Frontal cortex (tissue), 4 donors: Measurements from ENCODE around the gene GPR3. TPM values are rescaled to one million over a fixed set of nuclear protein-coding genes. Genes with fewer than 3 reads are reported as not detected.
"Not testable (repeated sequence)": the region's sequence is repeated elsewhere in the genome, so short reads cannot be mapped to it uniquely, and the experiment has no call there.

Experiments
- DNase-seq, 2 donors: peaks; one replicate each; pipeline ENCODE4 v3.0.0; 2012; ENCODE audit warnings: low spot score in 2 of 2
- FAIRE-seq: peaks from 2 replicates; lab custom pipeline; 2012; peaks lifted over from hg19 to GRCh38; lab: Jason Lieb, UNC
- total RNA-seq: library from RNA; depleted of rRNA; stranded (reverse); fragments of >200 nt; gene quantifications from one replicate; pipeline ENCODE4 v1.2.3, GENCODE V29; 2014
- donor health status: control.
- donor health status: control.
- donor health status: control.

The GPR3 gene
- total RNA-seq, 1 donor from 2014 or later: 0.41 TPM

GRCh38 chr1:27395441-27396195 lies 3.2 kb downstream of the GPR3 start:
- FAIRE-seq (no peak), DNase-seq (peak; percentile 75 to 86)

- FAIRE-seq: no peak
- no peak for DNase-seq
Measured at GRCh38 chr1:27397110-27397509, 4.7 kb downstream of the GPR3 start.

- DNase-seq: no peak
- FAIRE-seq: no peak
Measured at GRCh38 chr1:27397749-27398148, 5.3 kb downstream of the GPR3 start.

DNA sequence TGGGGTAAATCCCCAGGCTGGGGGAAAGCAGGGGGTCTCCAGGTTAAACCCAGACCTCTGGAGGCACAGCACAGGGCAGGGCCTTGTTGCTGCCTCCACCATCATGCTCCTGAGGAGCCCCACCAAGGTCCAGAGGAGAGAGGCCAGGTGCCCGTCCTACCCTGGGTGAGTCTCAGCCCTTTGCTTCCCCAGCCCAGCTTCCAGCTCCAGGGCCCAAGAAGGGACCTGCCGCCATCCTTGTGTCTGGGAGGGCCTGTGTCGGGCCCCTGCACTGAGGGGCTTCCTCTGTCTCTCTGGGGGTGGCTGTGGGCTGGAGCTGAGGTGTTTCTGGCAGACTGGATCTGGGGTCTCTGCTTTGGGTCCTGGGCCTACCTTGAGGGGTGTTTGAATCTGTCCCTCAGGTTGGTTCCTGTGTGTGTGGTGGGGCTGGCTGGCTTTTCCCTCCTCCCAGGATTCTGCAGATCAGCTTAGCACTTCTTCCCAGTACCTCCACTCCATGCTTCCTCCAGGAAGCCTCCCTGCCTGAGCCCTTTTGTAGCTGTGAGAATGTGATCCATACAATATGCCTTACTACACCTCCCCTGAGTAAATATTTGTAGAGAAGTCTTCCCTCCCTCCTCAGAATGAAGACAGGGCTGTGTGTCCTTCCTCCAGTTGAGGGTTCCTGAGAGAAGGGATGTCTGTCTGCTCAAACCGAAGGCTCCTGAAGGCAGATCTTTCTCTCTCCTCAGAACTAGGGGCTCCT lies 6.2 kb downstream of the GPR3 start:
- no peak for FAIRE-seq

DNA sequence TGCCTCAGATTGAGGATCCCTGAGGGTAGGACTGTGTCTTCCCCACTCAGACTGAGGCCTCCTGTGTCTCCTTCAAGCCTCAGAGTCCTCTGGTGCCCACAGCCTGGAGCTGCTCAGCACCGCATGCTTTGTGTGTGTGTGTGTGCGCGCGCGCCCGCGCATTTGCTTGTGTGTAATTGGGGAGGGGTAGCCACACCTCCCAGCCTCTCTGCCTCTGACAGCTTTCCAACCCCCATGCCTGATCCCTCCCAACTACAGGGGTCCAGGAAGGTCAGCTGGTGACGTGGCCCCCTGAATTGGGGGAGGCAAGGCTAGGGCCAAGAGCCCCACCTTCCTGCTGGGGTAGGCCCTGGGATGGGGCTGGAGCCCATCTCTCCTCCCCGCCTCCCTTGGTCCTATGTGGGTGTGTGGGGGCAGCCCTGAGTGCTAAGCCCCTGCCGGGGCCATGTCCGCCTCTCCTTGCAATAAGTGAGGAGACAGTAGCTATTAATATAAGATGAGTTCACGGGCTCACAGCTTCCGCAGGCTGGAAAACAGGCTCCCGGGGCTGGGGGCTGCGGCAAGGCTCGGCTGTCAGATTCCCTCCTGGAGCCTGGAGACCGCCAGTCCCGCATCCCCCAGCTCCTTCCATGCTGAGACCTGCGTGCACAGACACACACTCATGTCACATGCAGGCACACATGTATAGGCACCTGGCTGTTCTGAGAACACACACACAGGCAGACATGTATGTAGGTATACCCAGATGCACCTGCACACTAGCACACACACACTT lies 7.0 kb downstream of the GPR3 start:
- DNase-seq: no peak
- FAIRE-seq: no peak

More for the DNA sequence above, 6.2 kb downstream of the GPR3 start:
- DNase-seq: no peak

- DNase-seq: no peak
- no peak for FAIRE-seq
Measured at GRCh38 chr1:27400082-27400962, 7.9 kb downstream of the GPR3 start.

DNA sequence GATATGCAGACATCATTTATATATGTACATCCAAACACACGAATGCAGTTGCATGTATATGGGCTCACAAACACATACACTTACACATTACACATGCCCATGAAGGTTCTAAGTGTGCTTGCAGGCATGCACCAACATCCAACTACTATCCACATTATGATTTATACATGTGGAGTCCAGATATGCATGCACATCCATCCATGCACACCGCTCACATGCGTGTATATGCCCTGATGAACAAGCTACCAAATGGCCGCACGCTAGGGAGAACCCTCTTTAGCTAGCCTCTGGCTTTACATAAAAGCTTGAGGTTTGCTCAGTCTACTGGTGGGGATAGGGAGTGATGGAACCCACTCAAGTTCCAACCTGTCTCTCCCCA lies 8.5 kb downstream of the GPR3 start:
- DNase-seq (no peak), FAIRE-seq (no peak)

DNA sequence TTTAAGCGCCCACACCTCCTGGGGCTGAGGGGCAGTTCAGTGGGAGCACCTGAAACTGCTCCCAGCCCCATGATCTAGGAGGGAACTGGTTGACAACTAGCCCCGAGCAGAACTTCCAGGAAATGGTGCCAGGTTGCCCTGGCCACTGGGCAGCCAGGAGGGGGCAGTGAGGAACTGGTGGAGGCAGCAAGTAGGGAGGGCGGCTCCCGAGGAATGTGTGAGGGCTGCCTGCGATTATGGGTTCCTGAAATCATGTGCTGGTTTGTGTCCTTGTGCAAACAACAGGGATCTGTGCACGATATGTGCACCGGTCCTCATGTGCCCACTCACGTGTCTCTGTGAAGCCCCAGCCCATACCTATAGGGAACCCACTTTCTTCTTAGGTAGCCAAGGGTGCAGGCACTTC lies 9.9 kb downstream of the GPR3 start:
- peak in 1 of 2 donors; percentile 72 for DNase-seq
- no peak for FAIRE-seq

- DNase-seq (no peak), FAIRE-seq (no peak)
Measured at GRCh38 chr1:27403065-27403726, 10.8 kb downstream of the GPR3 start.

- no peak for FAIRE-seq
- DNase-seq: no peak
Measured at GRCh38 chr1:27403931-27404330, 11.5 kb downstream of the GPR3 start.

GRCh38 chr1:27405074-27405473 lies 12.7 kb downstream of the GPR3 start:
- FAIRE-seq (no peak), DNase-seq (no peak)

- not testable (repeated sequence) for DNase-seq, FAIRE-seq
Measured at GRCh38 chr1:27405598-27406361, 13.4 kb downstream of the GPR3 start.

- no peak for FAIRE-seq
- no peak for DNase-seq
Measured at GRCh38 chr1:27406362-27406680, 13.9 kb downstream of the GPR3 start.

GRCh38 chr1:27406791-27407190 lies 14.4 kb downstream of the GPR3 start:
- not testable (repeated sequence) for FAIRE-seq, DNase-seq

GRCh38 chr1:27408151-27408550 lies 15.7 kb downstream of the GPR3 start:
- no peak for DNase-seq
- no peak for FAIRE-seq

GRCh38 chr1:27409669-27410068 lies 17.2 kb downstream of the GPR3 start:
- FAIRE-seq (no peak), DNase-seq (no peak)

DNA sequence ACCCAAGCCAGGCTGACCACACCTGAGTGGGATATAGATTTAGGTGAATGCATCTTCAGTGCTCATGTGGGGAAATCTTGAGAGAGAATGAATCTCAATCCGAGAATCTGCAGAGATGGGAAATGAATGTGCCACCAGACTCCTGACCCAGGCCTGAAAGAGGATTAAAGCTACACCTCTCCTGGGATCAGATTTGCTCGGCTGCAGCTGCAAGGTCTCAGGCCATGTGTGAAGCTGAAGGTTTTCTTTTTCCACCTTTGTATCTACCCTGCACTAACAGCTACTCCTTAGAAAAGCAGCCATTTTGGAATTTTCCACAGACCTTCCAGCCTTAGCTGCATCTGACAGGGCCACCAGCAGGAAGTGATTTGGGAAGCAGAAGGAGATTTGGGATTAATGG lies 18.3 kb downstream of the GPR3 start:
- DNase-seq (no peak), FAIRE-seq (no peak)

DNA sequence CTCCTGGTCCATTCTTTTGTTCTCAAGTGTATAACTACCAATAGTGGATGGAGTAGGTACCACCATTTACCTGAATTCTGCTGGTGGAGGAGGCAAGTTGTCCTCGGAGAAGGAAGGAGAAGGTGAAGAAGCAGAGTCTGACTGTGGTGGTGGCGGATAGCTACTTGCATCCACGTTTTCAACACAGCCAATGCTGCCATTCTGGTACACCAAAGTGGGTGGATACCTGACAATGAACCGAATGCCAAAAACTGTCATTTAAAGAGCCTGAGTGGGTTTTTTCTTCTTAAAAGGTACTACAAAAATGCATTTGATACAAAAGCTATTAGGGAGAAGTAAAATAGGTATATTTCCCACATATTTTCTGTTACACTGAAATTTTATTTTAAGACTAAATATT lies 20.1 kb downstream of the GPR3 start:
- no peak for DNase-seq
- FAIRE-seq: no peak

DNA sequence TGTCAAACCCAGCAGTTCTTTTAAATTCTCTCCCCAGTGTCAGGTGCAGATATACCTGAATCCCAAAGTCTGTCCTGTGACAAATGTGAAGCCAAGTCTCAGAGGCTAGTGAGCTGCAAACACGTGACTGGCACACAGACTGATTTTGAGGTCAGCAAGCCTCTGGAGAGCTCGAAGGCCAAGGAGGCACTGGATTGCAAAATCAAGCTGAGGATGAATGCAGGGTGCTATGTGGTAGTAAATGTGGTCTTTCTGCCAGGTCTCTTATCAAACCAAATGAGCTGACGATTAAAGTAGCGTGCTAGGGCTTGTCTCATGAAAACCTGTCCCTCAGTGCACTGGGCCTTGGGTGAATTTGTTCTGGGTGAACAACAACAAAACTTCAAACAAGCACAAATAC lies 20.6 kb downstream of the GPR3 start:
- no peak for FAIRE-seq

More for the DNA sequence above, 20.6 kb downstream of the GPR3 start:
- DNase-seq: no peak
